Liver (tissue), 9 donors: ENCODE measurements around the gene LDLRAD4. TPM values are rescaled to one million over a fixed set of nuclear protein-coding genes. Genes with fewer than 3 reads are reported as not detected.

Experiments
- DNase-seq: peaks from one replicate; pipeline ENCODE4 v3.0.0-alpha.2; 2017; ENCODE audit warnings: low spot score
- H3K27ac ChIP-seq, 2 donors: one replicate each; pipeline ENCODE4 v1.7.0; 2013; ENCODE audit warnings: inconsistent platforms in 2 of 2, low read length in 2 of 2, control low read depth in 1 of 2, low read depth in 1 of 2, mild to moderate bottlenecking in 1 of 2
- H3K27me3 ChIP-seq, 4 donors: one replicate each; pipeline versions ENCODE4 v1.6.1 to v1.7.0; 2013; ENCODE audit warnings: low read length in 3 of 4, inconsistent platforms in 1 of 4, mild to moderate bottlenecking in 1 of 4, moderate library complexity in 1 of 4; ENCODE audit not compliant: control insufficient read depth in 4 of 4, insufficient read depth in 4 of 4
- H3K36me3 ChIP-seq, 4 donors: one replicate each; pipeline versions ENCODE4 v1.6.1 to v1.7.0; 2013; ENCODE audit warnings: low read length in 3 of 4, mild to moderate bottlenecking in 3 of 4, low read depth in 1 of 4, moderate library complexity in 1 of 4; ENCODE audit not compliant: control insufficient read depth in 4 of 4, insufficient read depth in 3 of 4
- H3K4me1 ChIP-seq, 4 donors: one replicate each; pipeline versions ENCODE4 v1.6.1 to v1.7.0; 2013; ENCODE audit warnings: low read length in 3 of 4, mild to moderate bottlenecking in 3 of 4, moderate library complexity in 1 of 4; ENCODE audit not compliant: control insufficient read depth in 4 of 4, insufficient read depth in 4 of 4
- H3K4me3 ChIP-seq, 3 donors: one replicate each; pipeline versions ENCODE4 v1.6.1 to v1.7.0; 2013; ENCODE audit warnings: low read length in 3 of 3, control low read depth in 1 of 3, low read depth in 1 of 3, mild to moderate bottlenecking in 1 of 3
- H3K9ac ChIP-seq, 2 donors: one replicate each; pipeline ENCODE4 v1.7.0; 2013; ENCODE audit warnings: low read length in 2 of 2, mild to moderate bottlenecking in 2 of 2, moderate library complexity in 2 of 2, control low read depth in 1 of 2, low read depth in 1 of 2
- H3K9me3 ChIP-seq, 4 donors: one replicate each; pipeline versions ENCODE4 v1.6.1 to v1.7.0; 2013; ENCODE audit warnings: low read length in 3 of 4; ENCODE audit not compliant: control insufficient read depth in 4 of 4
- EGR1 ChIP-seq, 2 donors: IDR thresholded peaks; 2 replicates each; pipeline ENCODE4 v1.6.1; 2016 to 2018; ENCODE audit warnings: antibody characterized with exemption in 2 of 2, low read depth in 2 of 2
- FOXA1 ChIP-seq: IDR thresholded peaks from 2 replicates; pipeline ENCODE4 v1.6.1; 2016; ENCODE audit warnings: antibody characterized with exemption
- FOXA2 ChIP-seq: IDR thresholded peaks from 2 replicates; pipeline ENCODE4 v1.6.1; 2016; ENCODE audit warnings: antibody characterized with exemption
- GABPA ChIP-seq, 2 donors: IDR thresholded peaks in 1 of 2; conservative IDR thresholded peaks in 1 of 2; 2 replicates each; pipeline ENCODE4 v1.6.1; 2016; ENCODE audit warnings: antibody characterized with exemption in 2 of 2, mild to moderate bottlenecking in 1 of 2, moderate library complexity in 1 of 2
- HNF4A ChIP-seq, 2 donors: conservative IDR thresholded peaks; 2 replicates each; pipeline ENCODE4 v1.6.1; 2016; ENCODE audit warnings: antibody characterized with exemption in 2 of 2, mild to moderate bottlenecking in 2 of 2
- HNF4G ChIP-seq: IDR thresholded peaks from 2 replicates; pipeline ENCODE4 v1.6.1; 2016; ENCODE audit warnings: antibody characterized with exemption
- RAD21 ChIP-seq, 2 donors: IDR thresholded peaks; 2 replicates each; pipeline ENCODE4 v1.6.1; 2016; ENCODE audit warnings: antibody characterized with exemption in 2 of 2, mild to moderate bottlenecking in 2 of 2
- RXRA ChIP-seq, 2 donors: IDR thresholded peaks; 2 replicates each; pipeline ENCODE4 v1.6.1; 2017 to 2018; ENCODE audit warnings: antibody characterized with exemption in 2 of 2, mild to moderate bottlenecking in 1 of 2
- SP1 ChIP-seq: IDR thresholded peaks from 2 replicates; pipeline ENCODE4 v1.6.1; 2018; ENCODE audit warnings: antibody characterized with exemption, mild to moderate bottlenecking
- TAF1 ChIP-seq: conservative IDR thresholded peaks from 2 replicates; pipeline ENCODE4 v1.6.1; 2016; ENCODE audit warnings: antibody characterized with exemption, mild to moderate bottlenecking
- YY1 ChIP-seq: IDR thresholded peaks from 2 replicates; pipeline ENCODE4 v1.6.1; 2016; ENCODE audit warnings: antibody characterized with exemption, mild to moderate bottlenecking
- WGBS: extraction: QIAGEN DNeasy Blood & Tissue Kit; methylation state at CpG from one replicate; pipeline ENCODE4 v1.1.7; 2013; 5-methylcytosine and 5-hydroxymethylcytosine counted together
- polyA plus RNA-seq, 2 donors: library from polyadenylated mRNA; stranded (reverse) in 1 of 2; unstranded in 1 of 2; fragments of 200-250 nt in 1 of 2; fragments of >200 nt in 1 of 2; fragmentation: Nextera tagmentation in 1 of 2; extraction: Ambion mirVana in 1 of 2; gene quantifications; one replicate each; pipeline versions ENCODE4 v1.2.1 to v1.2.3, GENCODE V29; 2013 to 2015
- total RNA-seq, 2 donors: library from RNA; depleted of rRNA; stranded (reverse); fragments of >200 nt; gene quantifications; one replicate each; pipeline ENCODE4 v1.2.3, GENCODE V29; 2014
- TF ChIP-seq, protein P1 (sequence below): IDR thresholded peaks from 2 replicates; pipeline ENCODE4 v1.6.1; 2016; ENCODE audit warnings: antibody characterized with exemption
- TF ChIP-seq, protein P2 (sequence below): IDR thresholded peaks from 2 replicates; pipeline ENCODE4 v1.6.1; 2016; ENCODE audit warnings: antibody characterized with exemption, mild to moderate bottlenecking
- TF ChIP-seq, protein P3 (sequence below): IDR thresholded peaks from 2 replicates; pipeline ENCODE4 v1.6.1; 2016; ENCODE audit warnings: antibody characterized with exemption
- TF ChIP-seq, protein P4 (sequence below): IDR thresholded peaks from 2 replicates; pipeline ENCODE4 v1.6.1; 2016; ENCODE audit warnings: antibody characterized with exemption
- TF ChIP-seq, protein P5 (sequence below): fragments of 150-350 bp; IDR thresholded peaks from 2 replicates; pipeline ENCODE4 v1.5.1; 2017; ENCODE audit warnings: improper control_type of control experiment, low read depth, low read length; ENCODE audit not compliant: missing input control
- donor health status: healthy.
- donor health status: healthy.
- donor health status: healthy.
- donor health status: healthy.
- donor health status: healthy.

The LDLRAD4 gene
- total and polyA plus RNA-seq, 4 donors, result 4.8 to 41.7 (median 12.7) TPM

DNA sequence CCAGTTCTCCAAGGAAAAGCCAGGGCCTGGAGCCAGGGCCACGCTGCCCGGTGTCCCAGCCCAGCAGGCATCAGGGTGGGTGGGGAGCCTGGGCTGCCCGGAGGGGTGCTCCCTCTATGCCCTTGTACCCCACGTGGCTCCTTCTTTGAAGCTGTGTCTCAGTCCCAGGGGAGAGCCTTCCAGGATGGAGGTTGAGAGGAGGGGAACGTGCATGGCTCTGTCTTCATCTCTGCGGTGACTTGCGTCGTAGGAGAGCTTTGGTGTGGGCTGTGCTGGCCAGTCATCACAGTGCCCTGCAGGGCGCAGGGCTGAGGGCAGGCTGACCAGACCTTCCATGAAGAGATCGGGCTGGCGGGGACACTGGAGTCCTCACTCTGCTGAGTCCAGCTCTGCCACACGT is 197.2 kb downstream of the LDLRAD4 start:
- H3K9ac ChIP-seq, result no peak overlapping the region
- peaks cover 0 to 3% (median 0%) of the 10 kb centered on the region in 4 donors for H3K36me3 ChIP-seq
- no peaks in the 10 kb centered on the region for H3K9me3 ChIP-seq
- H3K27me3 ChIP-seq, result no peaks in the 10 kb centered on the region
- 96% methylated on average over 12 of the region's 12 CpGs for WGBS
- H3K4me1 ChIP-seq, result peaks cover 2 to 37% (median 22%) of the 10 kb centered on the region in 4 donors
- H3K27ac ChIP-seq, result peak overlapping the region in 1 of 2 donors; percentile 25
- TF ChIP-seq, protein P1, sequence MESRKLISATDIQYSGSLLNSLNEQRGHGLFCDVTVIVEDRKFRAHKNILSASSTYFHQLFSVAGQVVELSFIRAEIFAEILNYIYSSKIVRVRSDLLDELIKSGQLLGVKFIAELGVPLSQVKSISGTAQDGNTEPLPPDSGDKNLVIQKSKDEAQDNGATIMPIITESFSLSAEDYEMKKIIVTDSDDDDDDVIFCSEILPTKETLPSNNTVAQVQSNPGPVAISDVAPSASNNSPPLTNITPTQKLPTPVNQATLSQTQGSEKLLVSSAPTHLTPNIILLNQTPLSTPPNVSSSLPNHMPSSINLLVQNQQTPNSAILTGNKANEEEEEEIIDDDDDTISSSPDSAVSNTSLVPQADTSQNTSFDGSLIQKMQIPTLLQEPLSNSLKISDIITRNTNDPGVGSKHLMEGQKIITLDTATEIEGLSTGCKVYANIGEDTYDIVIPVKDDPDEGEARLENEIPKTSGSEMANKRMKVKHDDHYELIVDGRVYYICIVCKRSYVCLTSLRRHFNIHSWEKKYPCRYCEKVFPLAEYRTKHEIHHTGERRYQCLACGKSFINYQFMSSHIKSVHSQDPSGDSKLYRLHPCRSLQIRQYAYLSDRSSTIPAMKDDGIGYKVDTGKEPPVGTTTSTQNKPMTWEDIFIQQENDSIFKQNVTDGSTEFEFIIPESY, result no peak
- TF ChIP-seq GABPA (IDR thresholded peaks at IDR 0.05 in 1 of 2, conservative IDR thresholded peaks at IDR 0.05 in 1 of 2) (no peak), HNF4G (no peak), HNF4A (conservative IDR thresholded peaks at IDR 0.05) (no peak), FOXA1 (no peak)
- H3K4me3 ChIP-seq, result no peak overlapping the region
- DNase-seq, result no peak

DNA sequence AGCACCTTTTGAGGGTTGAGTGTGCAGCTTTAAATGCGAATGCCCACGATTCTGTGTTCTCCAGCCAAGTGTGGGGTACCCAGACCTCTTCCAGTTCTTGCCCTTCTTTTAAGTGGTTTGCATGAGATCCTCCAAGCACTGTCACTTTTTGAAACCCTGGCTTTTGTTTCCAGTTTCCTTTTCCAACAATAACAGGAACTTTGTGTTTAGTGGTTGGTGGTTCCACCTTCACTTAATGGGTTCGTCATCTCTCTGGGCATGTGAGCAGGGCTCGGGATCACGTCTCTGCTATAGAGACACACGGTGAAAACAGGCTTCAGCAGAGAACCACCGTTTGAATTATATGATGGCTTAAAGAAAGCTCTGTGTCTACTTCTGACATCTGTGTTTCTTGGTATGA is 197.6 kb downstream of the LDLRAD4 start:
- Histone ChIP-seq H3K27ac (peak overlapping the region in 1 of 2 donors; percentile 25), H3K9ac (no peak overlapping the region), H3K36me3 (peaks cover 0 to 3% (median 0%) of the 10 kb centered on the region in 4 donors), H3K9me3 (no peaks in the 10 kb centered on the region), H3K4me1 (peaks cover 2 to 37% (median 22%) of the 10 kb centered on the region in 4 donors), H3K4me3 (no peak overlapping the region), H3K27me3 (no peaks in the 10 kb centered on the region)
- no peak for DNase-seq
- 71% methylated on average over 7 of the region's 7 CpGs for WGBS
- TF ChIP-seq, protein P2, sequence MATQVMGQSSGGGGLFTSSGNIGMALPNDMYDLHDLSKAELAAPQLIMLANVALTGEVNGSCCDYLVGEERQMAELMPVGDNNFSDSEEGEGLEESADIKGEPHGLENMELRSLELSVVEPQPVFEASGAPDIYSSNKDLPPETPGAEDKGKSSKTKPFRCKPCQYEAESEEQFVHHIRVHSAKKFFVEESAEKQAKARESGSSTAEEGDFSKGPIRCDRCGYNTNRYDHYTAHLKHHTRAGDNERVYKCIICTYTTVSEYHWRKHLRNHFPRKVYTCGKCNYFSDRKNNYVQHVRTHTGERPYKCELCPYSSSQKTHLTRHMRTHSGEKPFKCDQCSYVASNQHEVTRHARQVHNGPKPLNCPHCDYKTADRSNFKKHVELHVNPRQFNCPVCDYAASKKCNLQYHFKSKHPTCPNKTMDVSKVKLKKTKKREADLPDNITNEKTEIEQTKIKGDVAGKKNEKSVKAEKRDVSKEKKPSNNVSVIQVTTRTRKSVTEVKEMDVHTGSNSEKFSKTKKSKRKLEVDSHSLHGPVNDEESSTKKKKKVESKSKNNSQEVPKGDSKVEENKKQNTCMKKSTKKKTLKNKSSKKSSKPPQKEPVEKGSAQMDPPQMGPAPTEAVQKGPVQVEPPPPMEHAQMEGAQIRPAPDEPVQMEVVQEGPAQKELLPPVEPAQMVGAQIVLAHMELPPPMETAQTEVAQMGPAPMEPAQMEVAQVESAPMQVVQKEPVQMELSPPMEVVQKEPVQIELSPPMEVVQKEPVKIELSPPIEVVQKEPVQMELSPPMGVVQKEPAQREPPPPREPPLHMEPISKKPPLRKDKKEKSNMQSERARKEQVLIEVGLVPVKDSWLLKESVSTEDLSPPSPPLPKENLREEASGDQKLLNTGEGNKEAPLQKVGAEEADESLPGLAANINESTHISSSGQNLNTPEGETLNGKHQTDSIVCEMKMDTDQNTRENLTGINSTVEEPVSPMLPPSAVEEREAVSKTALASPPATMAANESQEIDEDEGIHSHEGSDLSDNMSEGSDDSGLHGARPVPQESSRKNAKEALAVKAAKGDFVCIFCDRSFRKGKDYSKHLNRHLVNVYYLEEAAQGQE, result no peak
- TF ChIP-seq HNF4A (conservative IDR thresholded peaks at IDR 0.05), result no peak
- TF ChIP-seq FOXA1, result no peak
- no peak for TF ChIP-seq SP1
- TF ChIP-seq, protein P3, sequence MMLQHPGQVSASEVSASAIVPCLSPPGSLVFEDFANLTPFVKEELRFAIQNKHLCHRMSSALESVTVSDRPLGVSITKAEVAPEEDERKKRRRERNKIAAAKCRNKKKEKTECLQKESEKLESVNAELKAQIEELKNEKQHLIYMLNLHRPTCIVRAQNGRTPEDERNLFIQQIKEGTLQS, result no peak
- TF ChIP-seq FOXA2, result no peak
- TF ChIP-seq EGR1 (IDR thresholded peaks at IDR 0.05; ENCODE audit: low read depth in 2 of 2), result no peak
- no peak for TF ChIP-seq YY1
- no peak for TF ChIP-seq RXRA (IDR thresholded peaks at IDR 0.05)
- TF ChIP-seq, protein P4, sequence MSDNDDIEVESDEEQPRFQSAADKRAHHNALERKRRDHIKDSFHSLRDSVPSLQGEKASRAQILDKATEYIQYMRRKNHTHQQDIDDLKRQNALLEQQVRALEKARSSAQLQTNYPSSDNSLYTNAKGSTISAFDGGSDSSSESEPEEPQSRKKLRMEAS, result no peak
- TF ChIP-seq GABPA (IDR thresholded peaks at IDR 0.05 in 1 of 2, conservative IDR thresholded peaks at IDR 0.05 in 1 of 2), result no peak
- TF ChIP-seq, protein P5, sequence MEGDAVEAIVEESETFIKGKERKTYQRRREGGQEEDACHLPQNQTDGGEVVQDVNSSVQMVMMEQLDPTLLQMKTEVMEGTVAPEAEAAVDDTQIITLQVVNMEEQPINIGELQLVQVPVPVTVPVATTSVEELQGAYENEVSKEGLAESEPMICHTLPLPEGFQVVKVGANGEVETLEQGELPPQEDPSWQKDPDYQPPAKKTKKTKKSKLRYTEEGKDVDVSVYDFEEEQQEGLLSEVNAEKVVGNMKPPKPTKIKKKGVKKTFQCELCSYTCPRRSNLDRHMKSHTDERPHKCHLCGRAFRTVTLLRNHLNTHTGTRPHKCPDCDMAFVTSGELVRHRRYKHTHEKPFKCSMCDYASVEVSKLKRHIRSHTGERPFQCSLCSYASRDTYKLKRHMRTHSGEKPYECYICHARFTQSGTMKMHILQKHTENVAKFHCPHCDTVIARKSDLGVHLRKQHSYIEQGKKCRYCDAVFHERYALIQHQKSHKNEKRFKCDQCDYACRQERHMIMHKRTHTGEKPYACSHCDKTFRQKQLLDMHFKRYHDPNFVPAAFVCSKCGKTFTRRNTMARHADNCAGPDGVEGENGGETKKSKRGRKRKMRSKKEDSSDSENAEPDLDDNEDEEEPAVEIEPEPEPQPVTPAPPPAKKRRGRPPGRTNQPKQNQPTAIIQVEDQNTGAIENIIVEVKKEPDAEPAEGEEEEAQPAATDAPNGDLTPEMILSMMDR, result no peak
- TF ChIP-seq TAF1, result no peak
- TF ChIP-seq, protein P1, result no peak
- TF ChIP-seq HNF4G, result no peak
- TF ChIP-seq RAD21 (IDR thresholded peaks at IDR 0.05), result no peak
